T47D (cell line): ENCODE data around the gene OGA.

Experiments used
- DNase-seq, 2 experiments: peaks; one replicate each; pipeline versions ENCODE4 v3.0.0 to v3.0.0-alpha.2; 2011 to 2012; ENCODE audit warnings: low read depth in 1 of 2, low spot score in 1 of 2
- JUND ChIP-seq: IDR thresholded peaks from 2 replicates; pipeline ENCODE4 v1.6.1; 2012; ENCODE audit warnings: low read depth
- in situ Hi-C: cut with HindIII; loops from 2 replicates; pipeline ENCODE4 v1.10.0; 2016; ENCODE audit warnings: low sequenced_read_pairs, low pct_unique_long_range_greater_than_20kb

OGA gene

GRCh38 chr10:101766753-101767599 is 51.3 kb downstream of the OGA start:
- no peak for TF ChIP-seq JUND
- DNase-seq, result no peak
- in situ Hi-C loops, result no loop called here

GRCh38 chr10:101766306-101766705 is 51.9 kb downstream of the OGA start:
- no peak for DNase-seq
- TF ChIP-seq JUND, result no peak
- in situ Hi-C loops, result no loop called here

- TF ChIP-seq JUND, result no peak
- no peak for DNase-seq
- in situ Hi-C loops, result no loop called here
These were observed 55.0 kb downstream of the OGA start for GRCh38 chr10:101763141-101763846.

GRCh38 chr10:101762736-101763135 is 55.5 kb downstream of the OGA start:
- DNase-seq, result no peak
- in situ Hi-C loops, result no loop called here
- no peak for TF ChIP-seq JUND

GRCh38 chr10:101761226-101761625 is 57.0 kb downstream of the OGA start:
- no peak for TF ChIP-seq JUND
- in situ Hi-C loops, result no loop called here

GRCh38 chr10:101760510-101760909 is 57.7 kb downstream of the OGA start:
- no peak for TF ChIP-seq JUND
- in situ Hi-C loops, result no loop called here
- peak in 1 of 2 experiments; percentile 27 for DNase-seq

More at GRCh38 chr10:101761226-101761625, 57.0 kb downstream of the OGA start:
- no peak for DNase-seq

- no peak for DNase-seq
- no peak for TF ChIP-seq JUND
- in situ Hi-C loops, result no loop called here
These were observed 58.7 kb downstream of the OGA start for GRCh38 chr10:101759309-101760247.

GRCh38 chr10:101758858-101759257 is 59.4 kb downstream of the OGA start:
- no peak for DNase-seq
- in situ Hi-C loops, result no loop called here
- no peak for TF ChIP-seq JUND

GRCh38 chr10:101752241-101752640 is 66.0 kb downstream of the OGA start:
- DNase-seq, result no peak
- TF ChIP-seq JUND, result no peak
- in situ Hi-C loops, result no loop called here

GRCh38 chr10:101749047-101750016 is 68.9 kb downstream of the OGA start:
- DNase-seq, result peak in 1 of 2 experiments; percentile 32
- in situ Hi-C loops, result no loop called here

GRCh38 chr10:101748496-101748895 is 69.7 kb downstream of the OGA start:
- no peak for TF ChIP-seq JUND
- in situ Hi-C loops, result no loop called here
- DNase-seq, result no peak

More at GRCh38 chr10:101749047-101750016, 68.9 kb downstream of the OGA start:
- no peak for TF ChIP-seq JUND
